Progenitor cell of endocrine pancreas (in vitro differentiated cells): ENCODE results near the gene HMGXB4. TPM values are rescaled to one million over a fixed set of nuclear protein-coding genes. Genes with fewer than 3 reads are reported as not detected.

Experiments used
- DNase-seq: peaks from one replicate; pipeline ENCODE4 v3.0.0; 2021; ENCODE audit warnings: low spot score; ENCODE audit not compliant: unreplicated experiment
- H3K27ac Mint-ChIP-seq: 2 replicates; pipeline ENCODE4 v1.8.0; 2021; ENCODE audit warnings: mild to moderate bottlenecking, moderate library complexity, mixed read lengths
- H3K27me3 Mint-ChIP-seq: 2 replicates; pipeline ENCODE4 v1.8.0; 2021; ENCODE audit warnings: mixed read lengths
- H3K36me3 Mint-ChIP-seq: 2 replicates; pipeline ENCODE4 v1.8.0; 2022; ENCODE audit warnings: mixed read lengths; ENCODE audit not compliant: insufficient read depth
- H3K4me1 Mint-ChIP-seq: 2 replicates; pipeline ENCODE4 v1.8.0; 2021; ENCODE audit warnings: low read depth, mixed read lengths
- H3K4me3 Mint-ChIP-seq: 2 replicates; pipeline ENCODE4 v1.8.0; 2021; ENCODE audit warnings: low read depth, mild to moderate bottlenecking, moderate library complexity, mixed read lengths
- H3K9me3 Mint-ChIP-seq: 2 replicates; pipeline ENCODE4 v1.8.0; 2021; ENCODE audit warnings: low read depth, mixed read lengths
- CTCF ChIP-seq: fragments of 200-600 bp; sonication (generic); IDR thresholded peaks from one replicate; pipeline ENCODE4 v1.5.0; 2021; ENCODE audit warnings: antibody characterized with exemption, mild to moderate bottlenecking; ENCODE audit not compliant: unreplicated experiment
- total RNA-seq: library from RNA; stranded (reverse); gene quantifications from 2 replicates; pipeline ENCODE4 v1.2.1, GENCODE V29; 2021

Gene HMGXB4
- total RNA-seq, 1 donor from 2014 or later, result 25.0 TPM

GRCh38 chr22:35323305-35323704 lies 66.0 kb downstream of the HMGXB4 start:
- TF ChIP-seq CTCF, result no peak
- H3K36me3 Mint-ChIP-seq, result peaks cover 6% of the 10 kb centered on the region
- no peak for DNase-seq
- H3K4me1 Mint-ChIP-seq, result no peaks in the 10 kb centered on the region
- no peak overlapping the region for H3K27ac Mint-ChIP-seq
- no peaks in the 10 kb centered on the region for H3K9me3 Mint-ChIP-seq
- H3K27me3 Mint-ChIP-seq, result no peaks in the 10 kb centered on the region
- no peak overlapping the region for H3K4me3 Mint-ChIP-seq

- H3K27me3 Mint-ChIP-seq, result no peaks in the 10 kb centered on the region
- peaks cover 6% of the 10 kb centered on the region for H3K36me3 Mint-ChIP-seq
- TF ChIP-seq CTCF, result no peak
- no peak overlapping the region for H3K27ac Mint-ChIP-seq
- DNase-seq, result no peak
- no peaks in the 10 kb centered on the region for H3K9me3 Mint-ChIP-seq
- H3K4me3 Mint-ChIP-seq, result no peak overlapping the region
- no peaks in the 10 kb centered on the region for H3K4me1 Mint-ChIP-seq
Measured at GRCh38 chr22:35324067-35324466, 66.8 kb downstream of the HMGXB4 start.

GRCh38 chr22:35324762-35325161 lies 67.5 kb downstream of the HMGXB4 start:
- H3K27me3 Mint-ChIP-seq, result no peaks in the 10 kb centered on the region
- H3K27ac Mint-ChIP-seq, result no peak overlapping the region
- no peak for DNase-seq
- H3K9me3 Mint-ChIP-seq, result no peaks in the 10 kb centered on the region
- no peak for TF ChIP-seq CTCF
- no peaks in the 10 kb centered on the region for H3K4me1 Mint-ChIP-seq
- peaks cover 8% of the 10 kb centered on the region for H3K36me3 Mint-ChIP-seq
- no peak overlapping the region for H3K4me3 Mint-ChIP-seq

DNA sequence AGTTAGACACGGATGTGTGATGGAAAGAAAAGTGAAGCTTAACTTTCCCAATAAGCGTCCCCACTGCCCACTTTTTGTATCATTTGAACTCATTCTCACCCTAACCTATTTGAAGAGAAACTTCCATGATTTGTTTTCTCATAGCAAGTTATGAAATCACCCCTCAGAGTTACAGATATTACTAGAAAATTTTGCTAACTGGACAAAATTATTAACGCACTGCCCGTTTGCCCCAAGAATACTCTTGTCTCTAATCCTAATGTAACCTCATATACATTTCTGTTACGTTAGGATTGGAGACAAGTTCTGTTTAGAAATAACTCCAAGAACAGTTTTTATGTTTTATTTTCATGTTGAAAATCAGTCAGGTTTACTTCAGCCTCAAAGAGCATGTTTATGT lies 67.9 kb downstream of the HMGXB4 start:
- DNase-seq, result no peak
- H3K27me3 Mint-ChIP-seq, result no peaks in the 10 kb centered on the region
- no peak for TF ChIP-seq CTCF
- H3K9me3 Mint-ChIP-seq, result no peaks in the 10 kb centered on the region
- H3K27ac Mint-ChIP-seq, result no peak overlapping the region
- H3K4me3 Mint-ChIP-seq, result no peak overlapping the region
- no peaks in the 10 kb centered on the region for H3K4me1 Mint-ChIP-seq
- peaks cover 8% of the 10 kb centered on the region for H3K36me3 Mint-ChIP-seq

- Mint-ChIP-seq H3K9me3 (no peaks in the 10 kb centered on the region), H3K27me3 (no peaks in the 10 kb centered on the region), H3K27ac (no peak overlapping the region), H3K4me1 (no peaks in the 10 kb centered on the region), H3K36me3 (peaks cover 8% of the 10 kb centered on the region), H3K4me3 (no peak overlapping the region)
- TF ChIP-seq CTCF, result no peak
- no peak for DNase-seq
Measured at GRCh38 chr22:35326854-35327562, 69.7 kb downstream of the HMGXB4 start.
